ENCODE data around the gene CANT1.
"Not testable (repeated sequence)": the region's sequence is repeated elsewhere in the genome, so short reads cannot be mapped to it uniquely, and the experiment has no call there.

GRCh38 chr17:79030636-79031035 is 21.1 kb upstream of the CANT1 start:
- not testable (repeated sequence) for TF ChIP-seq CTCF (IDR thresholded peaks at IDR 0.05; ENCODE audit: poor library complexity); EZH2 (IDR thresholded peaks at IDR 0.05; ENCODE audit: borderline replicate concordance); EZH2phosphoT487 (IDR thresholded peaks at IDR 0.05; ENCODE audit: low read depth, severe bottlenecking, unreplicated experiment)

All from hepatocyte (in vitro differentiated cells).